Endothelial cell of umbilical vein (primary cell): ENCODE measurements around the gene HNRNPLL. TPM values are rescaled to one million over a fixed set of nuclear protein-coding genes. Genes with fewer than 3 reads are reported as not detected.

Source experiments
- BruUV-seq: library from RNA; stranded (reverse); fragments of 400-500 nt; replicated peaks from 2 replicates; lab custom pipeline; 2021; lab: Mats Ljungman, UMichigan
- CTCF ChIA-PET: fragments of 300-600, 350-600 bp; sonication (Branson Sonifier 250); formaldehyde crosslinking; loops from one replicate; lab custom pipeline; 2021; ENCODE audit warnings: antibody characterized with exemption, inconsistent platforms; lab: Charles Lee
- POLR2A ChIA-PET: fragments of 300-600, 350-600 bp; sonication (Branson Sonifier 250); formaldehyde crosslinking; loops from one replicate; lab custom pipeline; 2021; ENCODE audit warnings: antibody characterized with exemption, inconsistent platforms; lab: Charles Lee
- DNase-seq: peaks from one replicate; pipeline ENCODE4 v3.0.0-alpha.2; 2011; ENCODE audit warnings: low read depth, low spot score
- FAIRE-seq: peaks from 2 replicates; lab custom pipeline; 2011; peaks lifted over from hg19 to GRCh38; lab: Jason Lieb, UNC
- H2AFZ ChIP-seq: 2 replicates; pipeline ENCODE4 v1.6.0; 2012; ENCODE audit warnings: low read depth, low read length, control low read depth, inconsistent platforms
- H3K27ac ChIP-seq: 2 replicates; pipeline ENCODE4 v1.5.1; 2011; ENCODE audit warnings: low read depth, mild to moderate bottlenecking, control low read depth, low read length, moderate library complexity; ENCODE audit not compliant: insufficient read depth
- H3K27me3 ChIP-seq, 2 experiments: 2 replicates each; pipeline versions ENCODE4 v1.6.0 to v1.6.1; 2011; ENCODE audit warnings: low read length in 2 of 2, mixed read lengths in 1 of 2; ENCODE audit not compliant: control insufficient read depth in 2 of 2, insufficient read depth in 2 of 2
- H3K36me3 ChIP-seq, 2 experiments: 2 replicates in 1 of 2; 3 replicates in 1 of 2; pipeline ENCODE4 v1.5.1; 2011; ENCODE audit warnings: low read length in 2 of 2, mild to moderate bottlenecking in 1 of 2, moderate library complexity in 1 of 2; ENCODE audit not compliant: control insufficient read depth in 2 of 2, insufficient read depth in 2 of 2; ENCODE audit errors: extremely low read depth in 1 of 2
- H3K4me1 ChIP-seq: 3 replicates; pipeline ENCODE4 v1.5.1; 2011; ENCODE audit warnings: mild to moderate bottlenecking, low read length; ENCODE audit not compliant: control insufficient read depth, insufficient read depth; ENCODE audit errors: extremely low read depth
- H3K4me2 ChIP-seq: 2 replicates; pipeline ENCODE4 v1.6.1; 2011; ENCODE audit warnings: low read length, control low read depth, mixed read lengths; ENCODE audit not compliant: insufficient read depth
- H3K4me3 ChIP-seq, 3 experiments: fragments of 200-600 bp in 1 of 3; sonication (generic), shearing (Covaris generic) in 1 of 3; replicated peaks in 1 of 3; 2 replicates each; pipeline ENCODE4 v1.5.1; 2011 to 2016; ENCODE audit warnings: control low read depth in 3 of 3, low read length in 3 of 3, mild to moderate bottlenecking in 2 of 3, inconsistent platforms in 1 of 3, low read depth in 1 of 3, moderate library complexity in 1 of 3; ENCODE audit not compliant: insufficient read depth in 1 of 3
- H3K79me2 ChIP-seq: 2 replicates; pipeline ENCODE4 v1.6.0; 2012; ENCODE audit warnings: low read length, inconsistent platforms; ENCODE audit not compliant: control insufficient read depth, insufficient read depth
- H3K9ac ChIP-seq: replicated peaks from 2 replicates; pipeline ENCODE3; 2011; ENCODE audit warnings: low read length, control low read depth; ENCODE audit not compliant: insufficient read depth; ENCODE audit errors: extremely low read depth
- H3K9me1 ChIP-seq: replicated peaks from 3 replicates; pipeline ENCODE4 v1.6.0; 2011; ENCODE audit warnings: mild to moderate bottlenecking, low read length; ENCODE audit not compliant: control insufficient read depth, insufficient read depth; ENCODE audit errors: extremely low read depth
- H3K9me3 ChIP-seq: replicated peaks from 2 replicates; pipeline ENCODE4 v1.5.1; 2012; ENCODE audit warnings: low read length, inconsistent platforms; ENCODE audit not compliant: control insufficient read depth, insufficient read depth
- H4K20me1 ChIP-seq: replicated peaks from 2 replicates; pipeline ENCODE3; 2011; ENCODE audit warnings: mild to moderate bottlenecking, low read length; ENCODE audit not compliant: control insufficient read depth, insufficient read depth; ENCODE audit errors: extremely low read depth
- CTCF ChIP-seq, 2 donors: IDR thresholded peaks; 1 replicate in 1 of 2; 2 replicates in 1 of 2; pipeline ENCODE4 v1.5.1; 2011; ENCODE audit warnings: low read length in 2 of 2, mild to moderate bottlenecking in 2 of 2, moderate library complexity in 2 of 2, control low read depth in 1 of 2, inconsistent platforms in 1 of 2, low read depth in 1 of 2; ENCODE audit not compliant: insufficient read depth in 1 of 2; ENCODE audit errors: extremely low read depth in 1 of 2
- EZH2 ChIP-seq: IDR thresholded peaks from 2 replicates; pipeline ENCODE4 v1.6.1; 2012; ENCODE audit warnings: borderline replicate concordance, low read depth, mild to moderate bottlenecking, moderate library complexity, low read length, inconsistent platforms; ENCODE audit not compliant: severe bottlenecking
- FOS ChIP-seq: IDR thresholded peaks from 2 replicates; pipeline ENCODE4 v1.6.1; 2011; ENCODE audit warnings: mild to moderate bottlenecking, low read length, moderate library complexity, borderline replicate concordance; ENCODE audit not compliant: insufficient read depth
- GATA2 ChIP-seq: IDR thresholded peaks from 2 replicates; pipeline ENCODE4 v1.7.0; 2011; ENCODE audit warnings: low read depth, mild to moderate bottlenecking, moderate library complexity, mixed read lengths, low read length; ENCODE audit not compliant: insufficient read length, insufficient read depth
- JUN ChIP-seq: IDR thresholded peaks from 2 replicates; pipeline ENCODE4 v1.6.1; 2011; ENCODE audit warnings: borderline replicate concordance, low read depth; ENCODE audit not compliant: insufficient read length, insufficient read depth
- MAX ChIP-seq: IDR thresholded peaks from 2 replicates; pipeline ENCODE4 v1.6.1; 2011; ENCODE audit not compliant: insufficient read depth, insufficient read length
- MYC ChIP-seq: IDR thresholded peaks from one replicate; pipeline ENCODE4 v1.6.1; 2011; ENCODE audit warnings: mild to moderate bottlenecking, low read depth, low read length
- POLR2A ChIP-seq: IDR thresholded peaks from 2 replicates; pipeline ENCODE4 v1.6.1; 2012; ENCODE audit warnings: low read depth, mild to moderate bottlenecking, control low read depth, low read length
- POLR2AphosphoS5 ChIP-seq: IDR thresholded peaks from 2 replicates; pipeline ENCODE4 v1.6.1; 2012; ENCODE audit warnings: low read depth, mild to moderate bottlenecking, control low read depth, low read length, moderate library complexity; ENCODE audit not compliant: insufficient read depth
- dilution Hi-C: fragments of 300-500 bp; cut with MboI; formaldehyde crosslinking; loops from one replicate; pipeline ENCODE4 v1.15.0; 2019; ENCODE audit warnings: low sequenced_read_pairs; ENCODE audit not compliant: extremely low pct_ligation_motif_present
- intact Hi-C: fragments of 100-400 bp; cut with micrococcal nuclease; formaldehyde crosslinking; loops from one replicate; pipeline ENCODE4 v1.10.0; 2022
- polyA plus RNA-seq, 4 experiments: library from polyadenylated mRNA; depleted of rRNA in 3 of 4; stranded (reverse) in 3 of 4; unstranded in 1 of 4; fragments of >200 nt; gene quantifications; 2 replicates each; pipeline versions ENCODE4 v1.2.1 to v1.2.3, GENCODE V29; 2011 to 2012; ENCODE audit warnings: missing spikeins in 1 of 4
- total RNA-seq: library from RNA; stranded (reverse); gene quantifications from 2 replicates; pipeline ENCODE4 v1.2.3, GENCODE V29; 2021

HNRNPLL gene
- total and polyA plus RNA-seq, 2 donors (not counting 3 experiments of a cell fraction or from before 2014, with no cell fraction given) = 19.8 to 56.2 TPM

- Histone ChIP-seq H3K79me2 (peaks cover 76% of the 10 kb centered on the region), H3K27ac (no peak overlapping the region), H3K9me1 (peaks cover 2% of the 10 kb centered on the region), H3K36me3 (no peaks in the 10 kb centered on the region), H4K20me1 (peaks cover 18% of the 10 kb centered on the region), H3K9ac (peak overlapping the region; percentile 81), H3K9me3 (no peaks in the 10 kb centered on the region), H3K4me3 (peak overlapping the region in 1 of 3 experiments; percentile 99), H3K4me2 (peak overlapping the region; percentile 95), H3K4me1 (peaks cover 23% of the 10 kb centered on the region), H3K27me3 (no peaks in the 10 kb centered on the region), H2AFZ (no peak overlapping the region)
- POLR2A ChIA-PET = interaction anchor here (6.4 kb wide), 1 partner anchor 152 kb away, joined by 64 read pairs; the partner anchor contains the start of gene SRSF7
- dilution Hi-C loops (no loop called here), intact Hi-C loops (no loop called here)
- CTCF ChIA-PET = interaction anchor here (6.9 kb wide), 1 partner anchor 18 kb away, joined by 39 read pairs; no protein-coding TSS in a partner anchor
- no TSS peak for BruUV-seq
- DNase-seq (no peak), FAIRE-seq (no peak)
- TF ChIP-seq MYC (no peak), FOS (no peak), POLR2AphosphoS5 (no peak), POLR2A (no peak), MAX (no peak), CTCF (IDR thresholded peaks at IDR 0.05; ENCODE audit: extremely low read depth in 1 of 2, insufficient read depth in 1 of 2, low read depth in 1 of 2, low read length in 2 of 2) (no peak), EZH2 (no peak), GATA2 (no peak), JUN (no peak)
These were observed 3.0 kb downstream of the HNRNPLL start for GRCh38 chr2:38599706-38600105.
